Measurements from ENCODE around the gene FGF19.

FGF19 gene

GRCh38 chr11:69670158-69670845 lies 33.5 kb downstream of the FGF19 start:
- Histone ChIP-seq H3F3A (ENCODE audit: insufficient read depth, low read length) (no peaks in the 10 kb centered on the region), H3K9ac (ENCODE audit: low read length) (no peak overlapping the region)

GRCh38 chr11:69669486-69669885 lies 34.3 kb downstream of the FGF19 start:
- H3K9ac ChIP-seq (ENCODE audit: low read length) = no peak overlapping the region
- H3K27ac ChIP-seq (ENCODE audit: low read depth, low read length, poor library complexity, severe bottlenecking) = no peak overlapping the region
- H3K27me3 ChIP-seq (ENCODE audit: insufficient read depth, low read length) = no peaks in the 10 kb centered on the region
- TF ChIP-seq EZH2 (IDR thresholded peaks at IDR 0.05; ENCODE audit: borderline replicate concordance, low read length) = no peak
- H3K9me2 ChIP-seq (ENCODE audit: low read depth, low read length) = no peaks in the 10 kb centered on the region
- no peak overlapping the region for H3K4me3 ChIP-seq (ENCODE audit: low read depth, low read length, poor library complexity, severe bottlenecking)
- H4K20me1 ChIP-seq (ENCODE audit: insufficient read depth, low read length) = no peaks in the 10 kb centered on the region
- H2AFZ ChIP-seq (ENCODE audit: low read length) = no peak overlapping the region
- H3K9me3 ChIP-seq (ENCODE audit: low read length) = no peaks in the 10 kb centered on the region
- no peak overlapping the region for H3K4me2 ChIP-seq (ENCODE audit: low read length)
- peaks cover 9% of the 10 kb centered on the region for H3K36me3 ChIP-seq (ENCODE audit: insufficient read depth, low read length)
- peaks cover 6% of the 10 kb centered on the region for H3K4me1 ChIP-seq (ENCODE audit: insufficient read depth, low read length, severe bottlenecking)
- H3F3A ChIP-seq (ENCODE audit: insufficient read depth, low read length) = no peaks in the 10 kb centered on the region
- peaks cover 3% of the 10 kb centered on the region; the same call in 1 of the 2 replicates for H3K79me2 ChIP-seq (ENCODE audit: insufficient read depth, low read length)

More at GRCh38 chr11:69670158-69670845, 33.5 kb downstream of the FGF19 start:
- Histone ChIP-seq H3K4me1 (ENCODE audit: insufficient read depth, low read length, severe bottlenecking) (peaks cover 7% of the 10 kb centered on the region), H4K20me1 (ENCODE audit: insufficient read depth, low read length) (no peaks in the 10 kb centered on the region), H3K4me2 (ENCODE audit: low read length) (no peak overlapping the region), H3K27me3 (ENCODE audit: insufficient read depth, low read length) (no peaks in the 10 kb centered on the region), H3K79me2 (ENCODE audit: insufficient read depth, low read length) (peaks cover 6% of the 10 kb centered on the region; the same call in 1 of the 2 replicates), H3K4me3 (ENCODE audit: low read depth, low read length, poor library complexity, severe bottlenecking) (no peak overlapping the region), H3K27ac (ENCODE audit: low read depth, low read length, poor library complexity, severe bottlenecking) (no peak overlapping the region), H3K9me2 (ENCODE audit: low read depth, low read length) (no peaks in the 10 kb centered on the region), H2AFZ (ENCODE audit: low read length) (no peak overlapping the region), H3K9me3 (ENCODE audit: low read length) (no peaks in the 10 kb centered on the region), H3K36me3 (ENCODE audit: insufficient read depth, low read length) (peaks cover 9% of the 10 kb centered on the region)
- TF ChIP-seq EZH2 (IDR thresholded peaks at IDR 0.05; ENCODE audit: borderline replicate concordance, low read length) = no peak
- peak; percentile 59 for TF ChIP-seq CTCF (IDR thresholded peaks at IDR 0.05; ENCODE audit: low read length)

GRCh38 chr11:69667619-69668604 lies 35.9 kb downstream of the FGF19 start:
- Histone ChIP-seq H3K27me3 (ENCODE audit: insufficient read depth, low read length) (no peaks in the 10 kb centered on the region), H2AFZ (ENCODE audit: low read length) (no peak overlapping the region), H3K4me2 (ENCODE audit: low read length) (no peak overlapping the region), H3K79me2 (ENCODE audit: insufficient read depth, low read length) (no peaks in the 10 kb centered on the region), H4K20me1 (ENCODE audit: insufficient read depth, low read length) (no peaks in the 10 kb centered on the region), H3K4me3 (ENCODE audit: low read depth, low read length, poor library complexity, severe bottlenecking) (no peak overlapping the region), H3K4me1 (ENCODE audit: insufficient read depth, low read length, severe bottlenecking) (no peaks in the 10 kb centered on the region), H3F3A (ENCODE audit: insufficient read depth, low read length) (no peaks in the 10 kb centered on the region), H3K27ac (ENCODE audit: low read depth, low read length, poor library complexity, severe bottlenecking) (no peak overlapping the region), H3K9me2 (ENCODE audit: low read depth, low read length) (no peaks in the 10 kb centered on the region), H3K9me3 (ENCODE audit: low read length) (no peaks in the 10 kb centered on the region), H3K36me3 (ENCODE audit: insufficient read depth, low read length) (peaks cover 9% of the 10 kb centered on the region), H3K9ac (ENCODE audit: low read length) (no peak overlapping the region)
- no peak for TF ChIP-seq CTCF (IDR thresholded peaks at IDR 0.05; ENCODE audit: low read length)
- no peak for TF ChIP-seq EZH2 (IDR thresholded peaks at IDR 0.05; ENCODE audit: borderline replicate concordance, low read length)
